Measurements from ENCODE around the gene BAHD1.

DNA sequence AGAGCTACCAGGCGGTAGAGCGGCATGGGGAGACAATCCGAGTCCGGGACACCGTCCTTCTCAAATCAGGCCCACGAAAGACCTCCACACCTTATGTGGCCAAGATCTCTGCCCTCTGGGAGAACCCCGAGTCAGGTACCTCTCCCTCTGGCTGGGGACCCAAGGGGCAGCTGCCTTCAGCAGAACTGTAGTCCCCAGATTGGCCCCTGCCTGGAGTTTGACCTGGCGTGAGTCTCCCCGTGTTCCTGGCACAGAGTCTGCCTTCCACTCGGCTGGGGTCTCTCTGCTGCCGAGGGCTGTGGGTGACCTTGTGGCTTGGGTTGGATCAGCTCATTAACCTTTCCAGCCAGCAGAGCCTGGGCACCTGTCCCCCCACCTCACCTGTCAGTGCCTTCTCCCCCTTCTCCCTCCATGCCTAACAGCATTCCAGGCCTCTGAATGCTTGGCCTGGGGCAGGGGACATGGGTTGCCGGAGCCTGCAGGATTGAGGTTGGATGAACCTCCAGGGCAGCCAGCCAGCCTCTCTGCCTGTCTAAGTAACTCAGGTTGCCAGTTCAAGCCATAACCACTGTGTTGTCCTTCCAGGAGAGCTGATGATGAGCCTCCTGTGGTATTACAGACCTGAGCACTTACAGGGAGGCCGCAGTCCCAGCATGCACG lies 23.3 kb downstream of the BAHD1 start:
- TF ChIP-seq CTCF (IDR thresholded peaks at IDR 0.05) (no peak), EP300 (IDR thresholded peaks at IDR 0.05; ENCODE audit: low read depth) (no peak)

All from transverse colon (tissue), 3 donors.